A549 (cell line): ENCODE measurements around the gene TENT4A. TPM values are rescaled to one million over a fixed set of nuclear protein-coding genes. Genes with fewer than 3 reads are reported as not detected.

Experiments used
- ATAC-seq, 2 experiments: fragments of 200-7000 bp in 1 of 2; fragments of >200 bp in 1 of 2; cut with Nextera tagmentation in 1 of 2; cut with Tn5 transposase in 1 of 2; 3 replicates each; pipeline versions ENCODE4 v1.8.0 to v1.9.1; 2018 to 2020; ENCODE audit warnings: mild to moderate bottlenecking in 1 of 2, moderate library complexity in 1 of 2
- CTCF ChIA-PET: fragments of 300-600 bp; sonication (Branson Sonifier 250); formaldehyde crosslinking; extraction: SDS; loops from one replicate; lab custom pipeline; 2021; ENCODE audit warnings: antibody characterized with exemption, inconsistent platforms; lab: Yijun Ruan, JAX
- POLR2A ChIA-PET: fragments of 350-600 bp; formaldehyde crosslinking; extraction: SDS; loops from one replicate; lab custom pipeline; 2021; ENCODE audit warnings: antibody characterized with exemption, inconsistent platforms; lab: Yijun Ruan, JAX
- DNase-seq, 2 experiments: peaks; one replicate each; pipeline versions ENCODE4 v3.0.0 to v3.0.0-alpha.2; 2011 to 2016; ENCODE audit warnings: low read depth in 1 of 2, low spot score in 1 of 2
- FAIRE-seq: peaks from 2 replicates; lab custom pipeline; 2011; peaks lifted over from hg19 to GRCh38; lab: Jason Lieb, UNC
- H3K27ac ChIP-seq, 2 experiments: fragments of >200 bp; sonication (Bioruptor Twin); formaldehyde crosslinking; 3 replicates each; pipeline ENCODE4 v1.5.1; 2016 to 2017
- H3K4me1 ChIP-seq: fragments of >200 bp; sonication (Bioruptor Twin); formaldehyde crosslinking; 3 replicates; pipeline ENCODE4 v1.6.1; 2016
- H3K4me2 ChIP-seq: fragments of >200 bp; sonication (Bioruptor Twin); formaldehyde crosslinking; 3 replicates; pipeline ENCODE4 v1.6.1; 2016
- H3K4me3 ChIP-seq: fragments of >200 bp; sonication (Bioruptor Twin); formaldehyde crosslinking; 3 replicates; pipeline ENCODE4 v1.5.1; 2016
- H3K9me3 ChIP-seq: fragments of >200 bp; sonication (Bioruptor Twin); formaldehyde crosslinking; 3 replicates; pipeline ENCODE4 v1.6.1; 2016
- BHLHE40 ChIP-seq: IDR thresholded peaks from 2 replicates; pipeline ENCODE4 v1.6.1; 2012; ENCODE audit warnings: low read depth, low read length, inconsistent platforms
- CBX2 ChIP-seq: fragments of 200-600 bp; sonication (generic); IDR thresholded peaks from 2 replicates; pipeline ENCODE4 v1.6.1; 2016; ENCODE audit warnings: low read depth, mild to moderate bottlenecking, borderline replicate concordance
- CHD4 ChIP-seq: fragments of 200-600 bp; sonication (generic); IDR thresholded peaks from 2 replicates; pipeline ENCODE4 v1.6.1; 2016; ENCODE audit warnings: antibody characterized with exemption, mild to moderate bottlenecking, borderline replicate concordance
- CTCF ChIP-seq: fragments of >200 bp; sonication (Bioruptor Twin); formaldehyde crosslinking; IDR thresholded peaks from 3 replicates; pipeline ENCODE4 v1.5.1; 2016
- EHF ChIP-seq: fragments of 250-450 bp; sonication (Bioruptor Pico); IDR thresholded peaks from 2 replicates; pipeline ENCODE4 v1.5.0; 2020; ENCODE audit warnings: mild to moderate bottlenecking
- FOXS1 ChIP-seq: fragments of 250-450 bp; sonication (Bioruptor Pico); IDR thresholded peaks from 2 replicates; pipeline ENCODE4 v1.5.0; 2020; ENCODE audit warnings: mild to moderate bottlenecking, moderate library complexity
- HEYL ChIP-seq: fragments of 250-450 bp; sonication (Bioruptor Pico); IDR thresholded peaks from 2 replicates; pipeline ENCODE4 v1.8.0; 2021; ENCODE audit warnings: mild to moderate bottlenecking, moderate library complexity
- HOXB5 ChIP-seq: fragments of 250-450 bp; sonication (Bioruptor Pico); IDR thresholded peaks from 2 replicates; pipeline ENCODE4 v1.5.0; 2020; ENCODE audit warnings: mild to moderate bottlenecking, moderate library complexity
- JUN ChIP-seq, 2 experiments: fragments of >200 bp; sonication (Bioruptor Twin); formaldehyde crosslinking; IDR thresholded peaks; 2 replicates in 1 of 2; 3 replicates in 1 of 2; pipeline ENCODE4 v1.6.1; 2016 to 2017
- JUNB ChIP-seq: fragments of >200 bp; sonication (Bioruptor Twin); formaldehyde crosslinking; IDR thresholded peaks from 2 replicates; pipeline ENCODE4 v1.6.1; 2016
- MAFK ChIP-seq: fragments of 450-650 bp; IDR thresholded peaks from 2 replicates; pipeline ENCODE4 v1.6.1; 2014; ENCODE audit not compliant: partially characterized antibody
- PBX3 ChIP-seq: IDR thresholded peaks from 2 replicates; pipeline ENCODE4 v1.6.1; 2012
- POLR2A ChIP-seq: IDR thresholded peaks from 2 replicates; pipeline ENCODE4 v1.6.1; 2012; ENCODE audit warnings: mild to moderate bottlenecking, low read length
- POLR2AphosphoS2 ChIP-seq: conservative IDR thresholded peaks from 2 replicates; pipeline ENCODE4 v1.6.1; 2012; ENCODE audit warnings: low read length, improper control_type of control experiment, inconsistent platforms
- RAD21 ChIP-seq, 2 experiments: fragments of >200 bp in 1 of 2; sonication (Bioruptor Twin) in 1 of 2; formaldehyde crosslinking in 1 of 2; IDR thresholded peaks in 1 of 2; conservative IDR thresholded peaks in 1 of 2; 2 replicates in 1 of 2; 3 replicates in 1 of 2; pipeline ENCODE4 v1.6.1; 2012 to 2018; ENCODE audit warnings: inconsistent platforms in 1 of 2
- RFX5 ChIP-seq: fragments of 450-650 bp; IDR thresholded peaks from 2 replicates; pipeline ENCODE4 v1.7.1; 2014; ENCODE audit warnings: antibody characterized with exemption, mild to moderate bottlenecking, moderate library complexity
- RNF2 ChIP-seq: fragments of 200-600 bp; sonication (generic); IDR thresholded peaks from 2 replicates; pipeline ENCODE4 v1.6.1; 2016; ENCODE audit warnings: low read depth, mild to moderate bottlenecking, antibody characterized with exemption, moderate library complexity, borderline replicate concordance
- SMC3 ChIP-seq: fragments of >200 bp; sonication (Bioruptor Twin); formaldehyde crosslinking; IDR thresholded peaks from 3 replicates; pipeline ENCODE4 v1.6.1; 2018; ENCODE audit warnings: inconsistent platforms
- ZNF302 ChIP-seq: fragments of 250-450 bp; sonication (Bioruptor Pico); IDR thresholded peaks from 2 replicates; pipeline ENCODE4 v1.9.0; 2021; ENCODE audit warnings: inconsistent platforms, mild to moderate bottlenecking, moderate library complexity
- ZSCAN20 ChIP-seq: fragments of 250-450 bp; sonication (Bioruptor Pico); IDR thresholded peaks from 2 replicates; pipeline ENCODE4 v1.8.0; 2022; ENCODE audit warnings: mild to moderate bottlenecking, moderate library complexity
- WGBS: methylation state at CpG from one replicate; pipeline ENCODE4 v1.1.6; 2017; ENCODE audit errors: missing lambda C conversion rate; 5-methylcytosine and 5-hydroxymethylcytosine counted together
- polyA plus RNA-seq, 4 experiments: library from polyadenylated mRNA; depleted of rRNA in 3 of 4; stranded (reverse); fragments of >200 nt; fragmentation: RNase III in 1 of 4; extraction: RNeasy Plus Mini Kit Qiagen cat#74134 plus additional on column Dnase treatment in 1 of 4; gene quantifications; 2 replicates in 3 of 4; 3 replicates in 1 of 4; pipeline ENCODE4 v1.2.3, GENCODE V29; 2011 to 2017
- TF ChIP-seq, protein P1 (sequence below): IDR thresholded peaks from 2 replicates; pipeline ENCODE4 v1.6.1; 2012
- TF ChIP-seq, protein P2 (sequence below): fragments of 150-350 bp; IDR thresholded peaks from 2 replicates; pipeline ENCODE4 v1.6.1; 2014; ENCODE audit warnings: low read depth, mild to moderate bottlenecking, low read length
- TF ChIP-seq, protein P3 (sequence below): fragments of 450-650 bp; IDR thresholded peaks from 2 replicates; pipeline ENCODE4 v1.6.1; 2014; ENCODE audit warnings: antibody characterized with exemption

The TENT4A gene
- polyA plus RNA-seq, 2 of the 4 experiments (the other 2 are of a cell fraction): 7.2 to 15.2 TPM

DNA sequence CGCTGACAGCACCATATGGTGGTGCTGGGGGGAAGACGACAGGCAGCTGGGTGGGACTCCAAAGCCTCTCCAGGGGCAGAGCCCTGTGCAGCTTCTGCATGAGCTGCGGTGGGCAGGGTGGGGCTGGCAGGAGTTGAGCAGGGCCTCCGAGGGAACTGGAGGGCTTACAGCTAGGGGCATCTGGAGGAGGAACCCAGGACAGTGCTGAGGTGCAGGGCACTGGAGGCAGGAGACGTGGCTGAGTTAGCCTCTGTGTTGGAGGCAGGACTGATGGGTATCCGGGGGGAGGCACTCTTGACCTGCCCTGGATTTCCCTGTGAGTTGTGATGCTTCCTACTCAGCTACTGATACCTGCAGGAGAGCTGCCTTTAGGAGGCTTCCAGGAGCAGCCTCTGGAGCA is 45.0 kb downstream of the TENT4A start:
- DNase-seq: no peak
- WGBS: 86% methylated on average over 6 of the region's 6 CpGs
- no peak for TF ChIP-seq CBX2
- no peak overlapping the region for H3K4me2 ChIP-seq
- ChIA-PET POLR2A (no interaction called here), CTCF (interaction anchor here (1.4 to 2.7 kb wide), 3 partner anchors 8 to 13 kb away, joined by 6 to 9 read pairs (median 7); no protein-coding TSS in a partner anchor)
- no peak overlapping the region for H3K4me3 ChIP-seq
- FAIRE-seq: no peak
- H3K27ac ChIP-seq: no peak overlapping the region
- no peaks in the 10 kb centered on the region for H3K9me3 ChIP-seq
- no peak; a peak in 2 of 6 replicates for ATAC-seq
- peaks cover 11% of the 10 kb centered on the region for H3K4me1 ChIP-seq

DNA sequence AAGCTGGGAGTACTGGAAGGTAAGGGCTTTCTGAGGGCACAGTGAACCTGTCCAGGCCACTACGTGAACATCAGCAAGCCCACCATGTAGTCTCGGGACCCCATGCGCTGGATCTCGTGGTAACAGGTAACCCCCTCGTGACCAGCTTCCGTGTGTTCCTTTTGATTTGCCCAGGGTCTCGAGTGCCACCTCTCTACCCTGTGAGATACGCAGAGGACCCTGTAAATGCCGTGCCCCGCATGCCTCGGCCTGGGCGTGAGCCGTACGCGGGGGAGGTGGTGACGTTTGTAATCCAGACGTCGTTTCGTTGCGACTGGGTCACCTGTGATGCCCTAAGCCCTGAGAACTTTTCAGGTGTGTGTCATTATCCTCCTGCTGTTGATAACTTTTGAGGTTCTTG is 45.5 kb downstream of the TENT4A start:
- ATAC-seq: no peak
- POLR2A ChIA-PET: no interaction called here
- 95% methylated on average over 20 of the region's 20 CpGs for WGBS
- Histone ChIP-seq H3K27ac (no peak overlapping the region), H3K9me3 (no peaks in the 10 kb centered on the region), H3K4me2 (no peak overlapping the region)
- no peak for TF ChIP-seq SMC3
- no peak for TF ChIP-seq EHF (CRISPR knock-in tag)
- TF ChIP-seq, all 56 proteins: peak for 0
- DNase-seq (no peak), FAIRE-seq (no peak)
- Histone ChIP-seq H3K4me1 (peaks cover 11% of the 10 kb centered on the region), H3K4me3 (no peak overlapping the region)
- CTCF ChIA-PET: interaction anchor here (1.4 to 2.7 kb wide), 3 partner anchors 8 to 13 kb away, joined by 6 to 9 read pairs (median 7); no protein-coding TSS in a partner anchor

DNA sequence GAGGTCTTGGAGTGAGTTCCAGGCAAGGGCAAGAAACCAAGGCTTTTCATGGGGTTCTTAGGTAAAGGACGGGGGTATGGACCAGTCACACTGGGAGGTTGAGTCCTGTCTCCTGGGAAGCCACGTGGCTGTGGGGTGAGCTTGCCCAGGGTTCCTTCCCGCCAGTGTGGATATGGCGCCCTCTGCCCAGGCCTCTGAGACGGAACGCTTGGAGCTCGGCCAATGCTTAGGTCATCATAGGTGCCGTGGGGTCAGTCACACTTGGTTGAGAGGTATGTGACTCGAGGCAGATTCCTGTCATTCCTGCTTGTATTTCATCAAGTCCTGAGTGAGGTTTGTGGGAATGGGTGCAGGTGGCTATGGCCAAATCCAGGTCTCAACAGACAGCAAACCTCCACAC is 46.2 kb downstream of the TENT4A start:
- ATAC-seq (peak; percentile 36 to 42; a peak in 4 of 6 replicates), FAIRE-seq (no peak), DNase-seq (peak; percentile 13 to 56)
- Histone ChIP-seq H3K4me2 (no peak overlapping the region), H3K27ac (0 out of 6 replicates have a peak overlapping the region, but pooled peaks of 1 of the 2 experiments have one; percentile 18), H3K4me3 (no peak overlapping the region), H3K4me1 (peaks cover 11% of the 10 kb centered on the region), H3K9me3 (no peaks in the 10 kb centered on the region)
- ChIA-PET CTCF (interaction anchor here (0.5 to 2.7 kb wide), 4 partner anchors 10 to 1199 kb away, joined by 3 to 9 read pairs (median 4); no protein-coding TSS in a partner anchor), POLR2A (no interaction called here)
- TF ChIP-seq RAD21 (conservative IDR thresholded peaks at IDR 0.05 in 1 of 2, IDR thresholded peaks at IDR 0.05 in 1 of 2) (peak in 1 of 2 experiments; percentile 25; a peak in 2 of 5 replicates), CHD4 (no peak), JUN (IDR thresholded peaks at IDR 0.05) (no peak)
- TF ChIP-seq, protein P1, sequence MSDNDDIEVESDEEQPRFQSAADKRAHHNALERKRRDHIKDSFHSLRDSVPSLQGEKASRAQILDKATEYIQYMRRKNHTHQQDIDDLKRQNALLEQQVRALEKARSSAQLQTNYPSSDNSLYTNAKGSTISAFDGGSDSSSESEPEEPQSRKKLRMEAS: peak; percentile 49; the same call in 1 of the 2 replicates
- WGBS: 75% methylated on average over 9 of the region's 9 CpGs

DNA sequence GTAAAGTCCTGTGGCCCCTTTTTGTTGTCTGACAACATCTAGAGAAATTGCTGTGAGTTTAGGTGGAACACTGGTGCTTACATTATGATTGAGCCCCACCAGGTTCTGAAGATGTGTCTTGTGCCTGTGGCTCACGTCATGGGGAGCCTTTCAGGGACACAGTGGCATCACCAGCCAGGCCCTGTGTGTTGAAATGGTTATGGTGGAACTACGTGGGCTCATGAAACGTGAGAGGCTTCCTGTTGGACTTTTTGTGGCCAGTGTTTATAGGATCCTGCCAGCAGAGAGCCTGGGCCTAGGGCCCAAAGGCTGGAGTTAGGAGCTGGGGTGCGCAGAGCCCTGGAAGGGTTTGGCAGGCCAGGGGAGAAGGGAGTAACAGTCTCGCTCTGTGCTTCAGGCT is 46.8 kb downstream of the TENT4A start:
- DNase-seq: no peak
- FAIRE-seq: no peak
- whole genome bisulfite sequencing: 96% methylated on average over 5 of the region's 5 CpGs
- Histone ChIP-seq H3K4me3 (no peak overlapping the region), H3K4me2 (no peak overlapping the region), H3K9me3 (no peaks in the 10 kb centered on the region), H3K4me1 (peaks cover 11% of the 10 kb centered on the region), H3K27ac (no peak overlapping the region)
- TF ChIP-seq ZSCAN20 (CRISPR knock-in tag): no peak
- TF ChIP-seq BHLHE40: no peak
- TF ChIP-seq RFX5: no peak
- TF ChIP-seq, protein P2, sequence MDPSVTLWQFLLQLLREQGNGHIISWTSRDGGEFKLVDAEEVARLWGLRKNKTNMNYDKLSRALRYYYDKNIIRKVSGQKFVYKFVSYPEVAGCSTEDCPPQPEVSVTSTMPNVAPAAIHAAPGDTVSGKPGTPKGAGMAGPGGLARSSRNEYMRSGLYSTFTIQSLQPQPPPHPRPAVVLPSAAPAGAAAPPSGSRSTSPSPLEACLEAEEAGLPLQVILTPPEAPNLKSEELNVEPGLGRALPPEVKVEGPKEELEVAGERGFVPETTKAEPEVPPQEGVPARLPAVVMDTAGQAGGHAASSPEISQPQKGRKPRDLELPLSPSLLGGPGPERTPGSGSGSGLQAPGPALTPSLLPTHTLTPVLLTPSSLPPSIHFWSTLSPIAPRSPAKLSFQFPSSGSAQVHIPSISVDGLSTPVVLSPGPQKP: no peak
- no peak for TF ChIP-seq PBX3
- TF ChIP-seq RNF2: no peak
- TF ChIP-seq POLR2A: no peak
- TF ChIP-seq CTCF: no peak
- TF ChIP-seq EHF (CRISPR knock-in tag): no peak
- TF ChIP-seq FOXS1: no peak
- no peak for TF ChIP-seq POLR2AphosphoS2
- TF ChIP-seq HEYL (CRISPR knock-in tag): no peak
- no peak for TF ChIP-seq MAFK
- TF ChIP-seq ZNF302 (CRISPR knock-in tag): no peak
- no peak for TF ChIP-seq JUNB
- TF ChIP-seq, protein P1: no peak
- TF ChIP-seq HOXB5 (CRISPR knock-in tag): no peak
- TF ChIP-seq, protein P3, sequence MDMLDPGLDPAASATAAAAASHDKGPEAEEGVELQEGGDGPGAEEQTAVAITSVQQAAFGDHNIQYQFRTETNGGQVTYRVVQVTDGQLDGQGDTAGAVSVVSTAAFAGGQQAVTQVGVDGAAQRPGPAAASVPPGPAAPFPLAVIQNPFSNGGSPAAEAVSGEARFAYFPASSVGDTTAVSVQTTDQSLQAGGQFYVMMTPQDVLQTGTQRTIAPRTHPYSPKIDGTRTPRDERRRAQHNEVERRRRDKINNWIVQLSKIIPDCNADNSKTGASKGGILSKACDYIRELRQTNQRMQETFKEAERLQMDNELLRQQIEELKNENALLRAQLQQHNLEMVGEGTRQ: no peak
- TF ChIP-seq CBX2: no peak
- ChIA-PET POLR2A (no interaction called here), CTCF (interaction anchor here (0.5 to 1.0 kb wide), 2 partner anchors 24 to 1199 kb away, joined by 3 read pairs; no protein-coding TSS in a partner anchor)
- no peak for ATAC-seq
